PFSK-1 (cell line): ENCODE data around the gene RIT1.

Experiments
- POLR2AphosphoS5 ChIP-seq: IDR thresholded peaks from 2 replicates; pipeline ENCODE4 v1.6.1; 2012; ENCODE audit warnings: low read depth, mild to moderate bottlenecking, control low read depth, low read length, moderate library complexity
- SIN3A ChIP-seq: IDR thresholded peaks from 2 replicates; pipeline ENCODE4 v1.6.1; 2012; ENCODE audit warnings: mild to moderate bottlenecking, low read length, moderate library complexity, borderline replicate concordance; ENCODE audit not compliant: insufficient read depth

DNA sequence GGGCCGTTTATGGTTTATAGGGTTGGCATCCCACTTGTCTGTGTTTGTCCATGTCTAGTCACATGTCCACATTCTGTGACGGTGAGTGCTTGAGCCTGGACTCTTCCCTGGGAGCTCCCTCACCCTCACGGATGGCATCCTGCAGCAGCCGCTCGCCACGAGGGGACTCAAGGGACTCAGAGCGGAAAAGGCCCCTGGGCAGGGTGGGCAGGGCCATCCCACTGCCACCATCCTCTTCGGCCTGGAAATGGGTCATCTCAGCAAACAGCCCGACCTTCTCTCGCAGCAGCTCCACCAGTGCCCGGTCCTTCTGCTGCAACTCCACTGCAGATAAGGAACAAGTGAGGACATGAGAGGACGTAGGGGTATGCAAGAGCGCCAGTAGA is 41.3 kb upstream of the RIT1 start:
- no peak for TF ChIP-seq POLR2AphosphoS5
- no peak for TF ChIP-seq SIN3A
